IPS DF 4.7 (cell line): ENCODE results near the gene ZBTB7A.

Source experiments
- DNase-seq: peaks from one replicate; pipeline ENCODE4 v3.0.0-alpha.2; 2013; ENCODE audit warnings: low spot score; ENCODE audit errors: extremely low read depth

Gene ZBTB7A

DNA sequence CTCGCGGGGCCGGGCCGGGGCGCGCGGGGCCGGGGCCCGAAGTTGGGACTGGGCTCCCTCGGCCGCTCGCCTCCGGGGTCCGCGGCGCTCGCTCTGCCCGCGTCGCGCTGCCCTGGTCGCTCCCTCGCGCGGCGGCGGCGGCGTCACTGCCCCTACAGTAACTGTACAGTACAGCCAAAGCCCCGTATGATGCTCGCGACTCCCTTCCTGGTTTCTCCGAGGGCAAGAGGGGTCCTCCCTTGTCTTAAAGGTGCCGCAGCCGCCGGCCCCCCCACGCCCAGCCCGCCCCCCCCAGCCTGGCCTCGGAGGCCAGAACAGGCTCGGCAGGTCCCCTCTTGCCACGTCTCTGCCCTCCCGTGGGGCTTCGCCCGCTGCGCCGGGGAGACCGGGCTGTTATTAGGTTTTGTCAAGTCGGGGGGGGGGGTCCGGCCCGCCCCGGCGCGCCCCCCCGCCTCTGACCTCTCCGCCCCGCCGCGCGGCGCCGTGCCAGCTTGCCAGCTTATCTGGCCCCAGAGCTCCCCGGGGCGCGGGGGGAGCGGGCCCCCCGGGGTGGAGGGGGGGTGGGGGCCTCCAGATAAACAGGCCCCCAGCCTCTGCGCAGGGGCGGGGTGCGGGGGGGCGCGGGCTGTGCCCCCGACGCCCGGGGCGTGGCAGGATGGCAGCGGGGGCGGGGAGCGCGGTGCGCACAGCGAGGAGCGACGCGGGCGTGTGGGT is at the start of gene ZBTB7A:
Gene ZBTB7A, minus strand, starts transcription at position 218 of the 714 bp plus-strand sequence. CDS start 11,667 bp downstream, outside the sequence.
- DNase-seq: no peak

- no peak for DNase-seq
These were observed 49.2 kb upstream of the ZBTB7A start for GRCh38 chr19:4115818-4116385.

GRCh38 chr19:4115050-4115817 is 48.5 kb upstream of the ZBTB7A start:
- DNase-seq: no peak

- DNase-seq: no peak
These were observed 47.5 kb upstream of the ZBTB7A start for GRCh38 chr19:4114181-4114580.

DNA sequence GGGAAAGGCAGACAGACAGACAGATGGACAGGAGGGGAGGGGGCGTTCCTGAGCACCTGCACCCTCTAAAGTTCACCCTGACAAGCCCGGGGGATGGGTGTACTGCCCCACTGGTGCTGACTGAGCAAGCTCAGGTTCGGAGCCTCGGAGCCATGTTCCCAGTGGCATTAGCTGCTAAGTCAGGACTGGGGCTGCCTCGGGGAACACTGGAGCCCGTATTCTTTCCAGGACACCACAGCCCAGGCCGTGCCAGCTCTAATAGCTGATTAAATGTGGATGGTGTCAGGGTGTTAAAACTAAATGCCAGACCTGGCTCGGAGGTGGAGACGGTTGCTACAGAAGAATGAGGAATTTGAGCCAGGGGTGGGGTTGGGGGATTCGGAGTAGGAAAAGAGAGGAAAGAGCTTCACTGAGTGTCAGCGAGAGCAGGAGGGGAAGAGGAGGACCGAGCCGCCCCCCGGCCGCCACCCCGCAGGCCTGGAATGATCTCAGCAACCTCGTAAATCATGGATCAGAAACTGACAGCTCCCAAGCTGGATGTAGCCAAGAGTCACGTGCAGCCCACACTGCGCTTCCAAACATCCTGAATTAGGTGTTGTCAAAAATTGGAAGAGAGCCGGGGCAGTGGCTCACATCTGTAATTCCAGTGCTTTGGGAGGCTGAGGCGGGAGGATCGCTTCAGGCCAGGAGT is 46.8 kb upstream of the ZBTB7A start:
- DNase-seq: no peak

DNA sequence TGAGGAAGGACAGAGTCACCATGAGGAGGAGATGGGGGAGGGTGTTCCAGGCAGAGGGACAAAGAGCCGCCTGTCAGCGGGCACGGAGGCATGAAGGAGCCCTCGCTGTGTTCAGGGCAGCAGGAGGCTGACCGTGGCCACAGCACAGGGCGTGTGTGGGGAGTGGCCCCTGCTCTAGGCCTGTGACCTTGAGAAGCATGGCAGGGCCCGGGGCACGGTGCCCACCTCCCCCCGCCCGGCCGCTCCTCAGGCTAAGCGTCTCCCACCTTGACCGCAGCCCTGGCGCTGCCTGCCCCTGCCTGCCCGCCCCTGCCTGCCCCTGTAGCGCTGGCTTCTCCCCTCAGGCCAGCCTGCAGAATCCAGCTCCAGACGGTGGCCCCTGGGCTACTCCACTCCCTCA is 45.7 kb upstream of the ZBTB7A start:
- no peak for DNase-seq

DNA sequence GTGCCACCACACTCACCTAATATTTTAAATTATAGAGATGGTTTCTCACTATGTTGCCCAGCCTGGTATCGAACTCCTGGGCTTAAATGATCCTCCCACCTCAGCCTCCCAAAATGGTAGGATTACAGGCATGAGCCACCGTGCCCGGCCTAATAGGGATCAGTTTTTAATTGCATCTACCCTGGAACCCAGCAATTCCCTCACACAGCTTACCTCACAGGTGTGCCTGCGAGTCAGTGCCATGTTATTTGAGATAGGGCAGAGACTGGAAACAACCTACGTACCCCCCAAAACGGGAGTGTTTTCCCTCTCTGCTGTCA is 42.9 kb upstream of the ZBTB7A start:
- no peak for DNase-seq

GRCh38 chr19:4108767-4109625 is 42.3 kb upstream of the ZBTB7A start:
- no peak for DNase-seq

- no peak for DNase-seq
These were observed 36.4 kb upstream of the ZBTB7A start for GRCh38 chr19:4103080-4103433.

GRCh38 chr19:4102339-4103079 is 35.8 kb upstream of the ZBTB7A start:
- no peak for DNase-seq

- DNase-seq: no peak
These were observed 34.7 kb upstream of the ZBTB7A start for GRCh38 chr19:4101496-4101770.

- no peak for DNase-seq
These were observed 34.2 kb upstream of the ZBTB7A start for GRCh38 chr19:4100647-4101495.

GRCh38 chr19:4099041-4099764 is 32.5 kb upstream of the ZBTB7A start:
- DNase-seq: no peak

- DNase-seq: no peak
These were observed 31.8 kb upstream of the ZBTB7A start for GRCh38 chr19:4098493-4098892.

DNA sequence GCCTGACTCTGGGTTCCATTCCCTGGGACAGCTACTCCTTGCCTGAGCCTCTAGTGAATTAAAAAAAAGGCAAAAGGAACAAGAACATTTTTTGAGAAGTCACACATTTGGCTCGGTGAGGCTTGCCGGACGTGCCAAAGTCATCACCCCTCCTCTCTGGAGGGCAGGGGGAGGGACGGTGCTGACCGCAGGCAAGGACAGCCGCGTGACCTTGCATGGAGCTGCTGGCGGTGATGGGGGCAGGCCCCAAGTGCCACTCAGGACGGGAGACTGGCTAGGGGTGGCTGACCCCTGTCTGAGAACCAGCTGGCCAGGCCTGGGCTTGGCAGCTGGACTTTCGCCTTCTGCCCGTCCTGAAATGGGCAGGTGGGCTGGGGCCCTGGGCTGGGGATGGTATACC is 30.8 kb upstream of the ZBTB7A start:
- DNase-seq: no peak

GRCh38 chr19:4096049-4096892 is 29.6 kb upstream of the ZBTB7A start:
- DNase-seq: no peak

GRCh38 chr19:4095488-4095844 is 28.8 kb upstream of the ZBTB7A start:
- DNase-seq: no peak

GRCh38 chr19:4094761-4095487 is 28.2 kb upstream of the ZBTB7A start:
- DNase-seq: no peak
